Inflammatory macrophage (primary cell): ENCODE results near the gene TBCA.
"Not testable (repeated sequence)": the region's sequence is repeated elsewhere in the genome, so short reads cannot be mapped to it uniquely, and the experiment has no call there.

Source experiments
- DNase-seq, 2 donors: peaks; one replicate each; pipeline ENCODE4 v3.0.0-alpha.2; 2020 to 2022

TBCA gene

GRCh38 chr5:77707791-77708190, 68.3 kb downstream of the TBCA start:
- DNase-seq, result no peak

GRCh38 chr5:77699569-77699968, 76.6 kb downstream of the TBCA start:
- not testable (repeated sequence) for DNase-seq

- no peak for DNase-seq
These were observed 77.2 kb downstream of the TBCA start for GRCh38 chr5:77698920-77699319.

GRCh38 chr5:77697692-77698091, 78.4 kb downstream of the TBCA start:
- no peak for DNase-seq

GRCh38 chr5:77696120-77696519, 80.0 kb downstream of the TBCA start:
- DNase-seq, result no peak

- DNase-seq, result no peak
These were observed 82.2 kb downstream of the TBCA start for GRCh38 chr5:77693913-77694312.

GRCh38 chr5:77683171-77683732, 92.9 kb downstream of the TBCA start:
- DNase-seq, result no peak

GRCh38 chr5:77670526-77670925, 105.6 kb downstream of the TBCA start:
- DNase-seq, result no peak

- DNase-seq, result no peak
These were observed 106.5 kb downstream of the TBCA start for GRCh38 chr5:77669677-77670076.

GRCh38 chr5:77663090-77663863, 112.9 kb downstream of the TBCA start:
- DNase-seq, result no peak

GRCh38 chr5:77662635-77663034, 113.5 kb downstream of the TBCA start:
- DNase-seq, result no peak

- no peak for DNase-seq
These were observed 117.5 kb downstream of the TBCA start for GRCh38 chr5:77658662-77659061.

- DNase-seq, result no peak
These were observed 124.8 kb downstream of the TBCA start for GRCh38 chr5:77651343-77651742.

- no peak for DNase-seq
These were observed 125.5 kb downstream of the TBCA start for GRCh38 chr5:77650686-77651085.

GRCh38 chr5:77649776-77650175, 126.4 kb downstream of the TBCA start:
- no peak for DNase-seq

GRCh38 chr5:77645995-77646639, 130.0 kb downstream of the TBCA start:
- DNase-seq, result no peak

- peak in 1 of 2 donors; percentile 38 for DNase-seq
These were observed 130.8 kb downstream of the TBCA start for GRCh38 chr5:77645158-77645994.

- no peak for DNase-seq
These were observed 131.6 kb downstream of the TBCA start for GRCh38 chr5:77644371-77645157.

GRCh38 chr5:77643654-77644370, 132.3 kb downstream of the TBCA start:
- DNase-seq, result peak in 1 of 2 donors; percentile 21

GRCh38 chr5:77642738-77643653, 133.1 kb downstream of the TBCA start:
- no peak for DNase-seq
